ENCODE data around the gene UTS2.

Gene UTS2

DNA sequence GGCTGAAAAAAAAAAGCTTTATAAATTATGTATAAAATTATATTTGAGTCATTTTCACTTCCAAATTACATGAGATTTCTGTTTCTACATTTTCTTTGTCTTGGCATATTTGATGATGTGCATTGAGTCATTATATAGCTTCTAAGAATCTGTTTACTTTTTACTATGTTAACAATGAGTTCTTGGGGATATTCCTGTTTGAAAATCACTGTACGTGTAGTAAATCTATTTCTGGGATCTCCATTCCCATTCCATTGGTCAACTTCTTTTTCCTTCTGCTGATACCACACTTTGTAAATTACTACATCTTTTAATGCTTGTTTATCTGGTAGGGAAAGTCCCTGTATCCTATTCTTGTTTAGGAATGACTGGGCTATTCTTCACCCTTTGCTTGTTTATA lies 44.1 kb upstream of the UTS2 start:
- H3K36me3 ChIP-seq (ENCODE audit: low read length) = no peaks in the 10 kb centered on the region
- H4K20me1 ChIP-seq (ENCODE audit: low read depth, low read length) = no peaks in the 10 kb centered on the region
- no peak overlapping the region for H2AFZ ChIP-seq (ENCODE audit: low read depth, low read length, severe bottlenecking)
- H3K4me2 ChIP-seq (ENCODE audit: low read depth, low read length, poor library complexity, severe bottlenecking) = no peak overlapping the region
- H3F3A ChIP-seq (ENCODE audit: insufficient read depth) = no peaks in the 10 kb centered on the region
- H3K9ac ChIP-seq (ENCODE audit: low read length) = no peak overlapping the region
- no peak overlapping the region for H3K27ac ChIP-seq (ENCODE audit: low read depth, low read length)
- H3K27me3 ChIP-seq (ENCODE audit: low read length) = no peaks in the 10 kb centered on the region
- H3K9me3 ChIP-seq (ENCODE audit: insufficient read depth, low read length) = no peaks in the 10 kb centered on the region
- no peaks in the 10 kb centered on the region for H3K79me2 ChIP-seq (ENCODE audit: insufficient read depth, low read length)
- H3K9me2 ChIP-seq (replicated peaks; ENCODE audit: insufficient read depth, low read length) = no peaks in the 10 kb centered on the region
- no peak overlapping the region for H3K4me3 ChIP-seq (ENCODE audit: insufficient read depth, low read length, poor library complexity, severe bottlenecking)
- TF ChIP-seq, protein P1, sequence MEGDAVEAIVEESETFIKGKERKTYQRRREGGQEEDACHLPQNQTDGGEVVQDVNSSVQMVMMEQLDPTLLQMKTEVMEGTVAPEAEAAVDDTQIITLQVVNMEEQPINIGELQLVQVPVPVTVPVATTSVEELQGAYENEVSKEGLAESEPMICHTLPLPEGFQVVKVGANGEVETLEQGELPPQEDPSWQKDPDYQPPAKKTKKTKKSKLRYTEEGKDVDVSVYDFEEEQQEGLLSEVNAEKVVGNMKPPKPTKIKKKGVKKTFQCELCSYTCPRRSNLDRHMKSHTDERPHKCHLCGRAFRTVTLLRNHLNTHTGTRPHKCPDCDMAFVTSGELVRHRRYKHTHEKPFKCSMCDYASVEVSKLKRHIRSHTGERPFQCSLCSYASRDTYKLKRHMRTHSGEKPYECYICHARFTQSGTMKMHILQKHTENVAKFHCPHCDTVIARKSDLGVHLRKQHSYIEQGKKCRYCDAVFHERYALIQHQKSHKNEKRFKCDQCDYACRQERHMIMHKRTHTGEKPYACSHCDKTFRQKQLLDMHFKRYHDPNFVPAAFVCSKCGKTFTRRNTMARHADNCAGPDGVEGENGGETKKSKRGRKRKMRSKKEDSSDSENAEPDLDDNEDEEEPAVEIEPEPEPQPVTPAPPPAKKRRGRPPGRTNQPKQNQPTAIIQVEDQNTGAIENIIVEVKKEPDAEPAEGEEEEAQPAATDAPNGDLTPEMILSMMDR (IDR thresholded peaks at IDR 0.05; ENCODE audit: insufficient read depth, low read length, poor library complexity, severe bottlenecking) = no peak
- TF ChIP-seq EZH2phosphoT487 (conservative IDR thresholded peaks at IDR 0.05; ENCODE audit: low read length) = no peak

DNA sequence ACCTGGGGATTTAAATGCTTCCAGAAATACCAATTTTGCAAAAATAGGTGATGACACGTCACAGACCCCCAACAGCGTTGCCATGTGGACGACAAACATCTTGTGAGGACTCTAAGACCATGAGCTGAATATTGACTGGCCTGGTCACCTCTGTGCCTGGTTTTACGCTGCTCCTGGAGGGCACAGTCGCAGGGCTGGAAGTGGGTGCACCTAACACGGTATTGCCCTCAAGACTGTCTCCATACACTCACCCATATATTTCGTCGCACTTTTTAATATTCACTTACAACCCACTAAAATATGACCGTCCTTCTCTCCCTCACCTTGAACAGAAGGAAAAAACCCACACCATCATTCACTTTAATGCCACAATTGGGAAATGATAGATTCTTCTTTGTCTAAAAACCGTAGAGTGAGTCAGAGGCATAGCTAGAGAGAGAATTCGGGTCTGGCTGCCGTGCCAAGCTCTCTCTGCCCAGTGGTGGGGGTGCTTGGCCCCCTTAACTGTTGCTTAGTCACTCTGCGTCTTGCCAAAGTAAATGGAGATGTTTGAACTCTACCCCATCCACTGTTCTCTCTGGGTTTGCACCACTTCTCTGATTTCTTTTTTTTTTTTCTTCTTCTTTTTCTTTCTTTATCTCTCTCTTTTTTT lies 40.8 kb upstream of the UTS2 start:
- H3K4me3 ChIP-seq (ENCODE audit: insufficient read depth, low read length, poor library complexity, severe bottlenecking) = no peak overlapping the region
- H3K36me3 ChIP-seq (ENCODE audit: low read length) = no peaks in the 10 kb centered on the region
- TF ChIP-seq, protein P1 (IDR thresholded peaks at IDR 0.05; ENCODE audit: insufficient read depth, low read length, poor library complexity, severe bottlenecking) = no peak
- no peak for TF ChIP-seq EZH2phosphoT487 (conservative IDR thresholded peaks at IDR 0.05; ENCODE audit: low read length)

DNA sequence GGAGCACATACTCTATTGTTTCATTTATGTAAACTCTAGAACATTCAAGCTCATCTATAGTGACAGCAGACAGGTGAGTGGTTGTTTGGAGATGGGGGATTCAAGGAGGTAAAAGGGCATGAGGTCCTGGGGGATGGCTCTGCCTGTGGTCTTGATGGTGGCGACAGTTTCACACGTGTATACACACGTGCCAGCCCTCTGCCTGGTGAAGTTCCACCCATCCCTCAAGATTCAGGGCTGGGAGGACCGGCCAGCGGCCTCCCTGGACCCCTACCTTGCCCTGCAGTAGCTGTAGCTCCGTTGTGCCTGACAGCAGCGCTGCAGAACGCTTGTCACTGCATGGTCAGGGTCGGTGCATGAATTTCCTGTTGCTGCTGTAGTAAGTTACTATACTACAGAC lies 38.9 kb upstream of the UTS2 start:
- TF ChIP-seq, protein P1 (IDR thresholded peaks at IDR 0.05; ENCODE audit: insufficient read depth, low read length, poor library complexity, severe bottlenecking) = no peak
- TF ChIP-seq EZH2phosphoT487 (conservative IDR thresholded peaks at IDR 0.05; ENCODE audit: low read length) = no peak
- Histone ChIP-seq H3K79me2 (ENCODE audit: insufficient read depth, low read length) (no peaks in the 10 kb centered on the region), H2AFZ (ENCODE audit: low read depth, low read length, severe bottlenecking) (no peak overlapping the region), H3K27me3 (ENCODE audit: low read length) (no peaks in the 10 kb centered on the region), H3F3A (ENCODE audit: insufficient read depth) (no peaks in the 10 kb centered on the region), H3K9me3 (ENCODE audit: insufficient read depth, low read length) (no peaks in the 10 kb centered on the region), H3K36me3 (ENCODE audit: low read length) (no peaks in the 10 kb centered on the region), H3K27ac (ENCODE audit: low read depth, low read length) (no peak overlapping the region), H3K9me2 (replicated peaks; ENCODE audit: insufficient read depth, low read length) (no peaks in the 10 kb centered on the region), H4K20me1 (ENCODE audit: low read depth, low read length) (no peaks in the 10 kb centered on the region), H3K4me2 (ENCODE audit: low read depth, low read length, poor library complexity, severe bottlenecking) (no peak overlapping the region), H3K4me3 (ENCODE audit: insufficient read depth, low read length, poor library complexity, severe bottlenecking) (no peak overlapping the region), H3K9ac (ENCODE audit: low read length) (no peak overlapping the region)

More for the DNA sequence above, 40.8 kb upstream of the UTS2 start:
- Histone ChIP-seq H3F3A (ENCODE audit: insufficient read depth) (no peaks in the 10 kb centered on the region), H2AFZ (ENCODE audit: low read depth, low read length, severe bottlenecking) (no peak overlapping the region), H3K9ac (ENCODE audit: low read length) (no peak overlapping the region), H3K4me2 (ENCODE audit: low read depth, low read length, poor library complexity, severe bottlenecking) (no peak overlapping the region), H3K9me3 (ENCODE audit: insufficient read depth, low read length) (no peaks in the 10 kb centered on the region), H3K9me2 (replicated peaks; ENCODE audit: insufficient read depth, low read length) (no peaks in the 10 kb centered on the region), H3K79me2 (ENCODE audit: insufficient read depth, low read length) (no peaks in the 10 kb centered on the region), H4K20me1 (ENCODE audit: low read depth, low read length) (no peaks in the 10 kb centered on the region), H3K27ac (ENCODE audit: low read depth, low read length) (no peak overlapping the region), H3K27me3 (ENCODE audit: low read length) (no peaks in the 10 kb centered on the region)
